Mesenteric fat pad (tissue), 1 donor: Measurements from ENCODE around the gene FAHD2B. TPM values are rescaled to one million over a fixed set of nuclear protein-coding genes. Genes with fewer than 3 reads are reported as not detected.
"Not testable (repeated sequence)": the region's sequence is repeated elsewhere in the genome, so short reads cannot be mapped to it uniquely, and the experiment has no call there.

Source experiments
- DNase-seq: peaks from one replicate; pipeline ENCODE4 v3.0.0-alpha.2; 2020; ENCODE audit warnings: low spot score
- total RNA-seq: library from RNA; stranded (reverse); fragmentation: NEBNext Ultra II Directional; extraction: Animal tissue kit (Norgen Biotek cat#: 25700); gene quantifications from one replicate; pipeline ENCODE4 v1.2.1, GENCODE V29; 2021
- donor health status: DM: yes; HTN: yes; CAD: no.

FAHD2B gene
- total RNA-seq, 1 donor from 2014 or later = 6.9 TPM

- no peak for DNase-seq
These were observed 26.6 kb downstream of the FAHD2B start for GRCh38 chr2:97068074-97068473.

GRCh38 chr2:97067279-97068004 lies 27.2 kb downstream of the FAHD2B start:
- no peak for DNase-seq

GRCh38 chr2:97066030-97066429 lies 28.7 kb downstream of the FAHD2B start:
- DNase-seq = not testable (repeated sequence)

GRCh38 chr2:97062020-97062419 lies 32.7 kb downstream of the FAHD2B start:
- not testable (repeated sequence) for DNase-seq

GRCh38 chr2:97059782-97060181 lies 34.9 kb downstream of the FAHD2B start:
- not testable (repeated sequence) for DNase-seq

GRCh38 chr2:97056150-97056549 lies 38.5 kb downstream of the FAHD2B start:
- DNase-seq = not testable (repeated sequence)

GRCh38 chr2:97050032-97050431 lies 44.6 kb downstream of the FAHD2B start:
- DNase-seq = not testable (repeated sequence)

GRCh38 chr2:97048448-97048847 lies 46.2 kb downstream of the FAHD2B start:
- not testable (repeated sequence) for DNase-seq

GRCh38 chr2:97046676-97047075 lies 48.0 kb downstream of the FAHD2B start:
- not testable (repeated sequence) for DNase-seq

GRCh38 chr2:97045895-97046499 lies 48.7 kb downstream of the FAHD2B start:
- not testable (repeated sequence) for DNase-seq

Other genes starting within 250 kb of the FAHD2B start
- 10.4 TPM for gene ANKRD39, start 236.9 kb downstream of the FAHD2B start, total RNA-seq
- gene SEMA4C, start 224.8 kb downstream of the FAHD2B start, total RNA-seq = 25.9 TPM
- gene FAM178B, start 108.3 kb downstream of the FAHD2B start, total RNA-seq = not detected
- 18.2 TPM for gene ANKRD36, start 18.3 kb upstream of the FAHD2B start, total RNA-seq